Putamen (tissue), 1 donor: ENCODE measurements around the gene PIP5K1C.
"Not testable (repeated sequence)": the region's sequence is repeated elsewhere in the genome, so short reads cannot be mapped to it uniquely, and the experiment has no call there.

Source experiments
- DNase-seq: peaks from one replicate; pipeline ENCODE4 v3.0.0-alpha.2; 2016; ENCODE audit warnings: low spot score

The PIP5K1C gene

DNA sequence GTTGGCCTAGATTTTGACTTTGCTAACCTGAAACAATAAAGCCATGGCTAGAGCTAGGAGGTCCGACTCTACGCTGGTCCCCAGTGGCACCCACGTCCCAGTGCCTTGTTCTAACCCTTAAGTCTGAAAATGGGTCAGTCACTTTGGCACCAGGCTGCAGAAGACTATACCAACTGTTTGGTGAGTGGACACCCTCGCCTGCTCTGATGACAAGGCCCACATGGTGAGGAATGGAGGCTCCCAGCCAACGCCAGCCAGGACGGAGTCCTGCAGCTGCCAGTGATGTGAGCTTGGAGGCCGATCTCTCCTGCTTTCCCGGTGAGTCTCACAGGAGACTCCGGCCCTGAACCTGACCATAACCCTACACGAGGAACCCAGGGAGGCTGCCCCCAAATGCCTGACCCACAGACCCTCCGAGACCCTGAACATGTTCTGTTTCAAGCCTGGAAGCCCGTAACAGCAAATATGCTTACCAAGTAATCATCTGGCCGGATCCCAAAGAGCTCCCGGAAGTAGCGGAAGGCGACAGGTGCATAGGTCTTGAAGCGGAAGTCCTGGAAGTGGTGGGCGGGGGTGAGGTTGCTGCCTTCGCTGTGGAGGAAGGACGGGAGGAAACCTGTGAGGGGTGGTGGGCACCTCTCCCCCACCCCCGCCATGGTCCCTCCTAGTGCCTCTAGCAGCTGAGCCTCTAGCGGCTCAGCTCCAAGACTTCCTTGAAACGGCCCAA, 39.6 kb downstream of the PIP5K1C start:
- no peak for DNase-seq

DNA sequence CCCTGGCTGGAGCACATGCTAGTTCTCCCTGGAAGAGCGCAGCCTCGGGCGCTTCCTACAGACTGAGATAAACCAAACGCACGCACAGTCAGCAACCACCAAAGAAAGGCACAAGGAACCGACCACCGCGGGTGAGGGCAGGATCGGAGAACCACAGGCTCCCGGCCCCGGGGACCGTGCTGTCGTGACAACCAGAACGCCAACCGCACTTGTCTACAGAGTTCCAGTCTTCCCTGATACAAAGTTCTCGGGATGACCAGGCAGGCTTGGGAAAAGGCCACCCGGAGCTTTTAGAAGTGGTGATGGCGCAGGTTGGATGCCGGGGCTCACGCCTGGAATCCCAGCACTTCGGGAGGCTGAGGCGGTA, 40.5 kb downstream of the PIP5K1C start:
- DNase-seq, result no peak

DNA sequence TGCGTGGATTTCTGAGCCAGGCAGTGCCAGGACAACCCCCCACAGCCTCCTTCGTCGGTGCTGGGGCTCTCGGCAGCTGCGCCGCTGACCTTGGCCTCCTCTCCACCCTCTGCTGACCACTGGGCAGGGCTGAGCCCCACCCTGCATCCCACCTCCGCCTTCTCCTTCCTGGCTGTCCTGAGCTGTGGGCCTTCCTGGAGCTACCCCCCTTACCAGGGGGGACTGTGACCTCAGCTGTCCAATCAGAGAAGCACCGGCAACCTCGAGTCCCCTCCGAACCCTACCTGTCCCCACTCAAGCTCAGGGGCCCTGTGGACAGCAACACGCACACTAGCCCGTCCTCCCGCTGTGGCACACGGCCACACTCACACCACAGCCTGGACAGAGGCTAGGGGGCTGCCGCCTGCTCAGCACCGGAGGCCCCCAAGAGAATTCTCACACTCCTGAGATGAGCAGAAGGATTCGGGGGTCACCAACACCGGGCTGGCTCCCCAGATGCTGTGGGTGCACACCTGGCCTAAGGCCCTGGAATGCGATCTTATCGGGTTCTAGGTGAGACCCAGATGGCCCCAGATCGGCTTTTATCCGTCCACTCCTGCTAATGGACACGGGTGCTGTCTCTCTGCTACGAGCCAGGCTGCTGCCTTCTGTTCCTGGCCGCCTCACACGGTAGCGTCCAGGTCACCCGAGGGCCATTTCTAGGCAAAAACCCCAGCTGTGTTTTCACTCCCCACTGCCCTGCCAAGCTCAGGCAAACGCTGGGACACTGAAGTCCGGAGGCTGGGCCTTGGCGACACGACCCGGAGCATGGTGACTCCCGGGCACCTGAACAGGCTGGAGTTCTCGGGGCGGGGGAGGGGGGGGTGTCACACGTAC, 41.2 kb downstream of the PIP5K1C start:
- DNase-seq, result no peak

DNA sequence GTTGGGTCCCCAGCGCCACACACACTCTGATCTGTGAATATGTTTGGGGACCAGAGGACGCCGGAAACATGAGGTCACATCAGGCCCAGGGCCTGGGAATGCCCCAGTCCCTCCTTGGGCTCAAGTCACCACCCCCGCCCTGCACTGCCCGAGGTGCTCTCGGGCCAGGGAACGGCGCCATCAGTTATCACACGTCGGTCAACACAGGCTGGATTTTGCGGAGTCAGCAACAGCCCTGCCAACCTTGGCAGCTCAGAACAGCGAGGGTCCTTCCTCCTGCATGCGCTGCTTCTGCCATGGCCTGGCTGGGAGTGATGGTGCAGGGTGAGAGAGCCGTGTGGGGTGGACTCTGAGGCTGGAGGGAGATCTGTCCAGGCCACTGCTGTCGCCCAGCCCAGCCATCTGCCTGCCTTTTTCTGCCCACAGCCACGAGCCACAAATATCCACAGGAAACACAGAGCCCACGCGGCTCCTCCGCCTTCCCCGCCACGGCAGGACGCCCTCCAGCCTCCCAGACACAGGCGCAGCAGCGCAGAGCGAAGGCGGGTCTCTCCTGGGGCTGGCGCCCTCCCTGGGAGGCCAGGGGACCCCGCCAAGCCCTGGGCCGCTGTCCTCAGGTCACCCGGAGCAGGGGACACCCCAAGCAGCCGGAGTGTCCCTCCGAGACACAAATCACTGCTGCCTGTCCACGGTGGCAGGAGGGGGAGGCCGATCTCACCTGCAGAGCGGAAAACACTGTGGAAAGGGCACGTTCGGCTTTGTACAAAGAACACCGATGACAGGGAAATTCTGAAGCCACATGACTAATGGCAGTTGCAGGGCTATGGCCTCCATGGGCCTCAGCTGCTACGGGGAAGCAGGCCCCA, 42.0 kb downstream of the PIP5K1C start:
- no peak for DNase-seq

DNA sequence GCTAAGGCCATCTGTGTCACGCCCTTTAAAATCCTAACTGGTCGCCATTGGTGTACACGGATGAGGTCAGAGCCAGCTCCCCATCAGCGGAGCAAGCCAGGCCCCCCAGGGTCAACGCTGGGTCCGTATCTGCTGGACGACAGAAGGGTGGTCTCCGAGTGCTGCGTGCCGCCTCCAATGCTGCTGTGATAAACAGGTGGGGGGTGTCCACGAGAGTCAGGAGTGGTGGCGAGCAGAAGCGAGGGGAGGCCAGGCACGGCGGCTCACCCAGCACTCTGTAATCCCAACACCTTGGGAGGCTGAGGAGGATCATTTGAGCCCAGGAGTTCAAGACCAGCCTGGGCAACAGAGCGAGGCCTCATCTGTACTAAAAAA, 42.9 kb downstream of the PIP5K1C start:
- DNase-seq, result no peak

DNA sequence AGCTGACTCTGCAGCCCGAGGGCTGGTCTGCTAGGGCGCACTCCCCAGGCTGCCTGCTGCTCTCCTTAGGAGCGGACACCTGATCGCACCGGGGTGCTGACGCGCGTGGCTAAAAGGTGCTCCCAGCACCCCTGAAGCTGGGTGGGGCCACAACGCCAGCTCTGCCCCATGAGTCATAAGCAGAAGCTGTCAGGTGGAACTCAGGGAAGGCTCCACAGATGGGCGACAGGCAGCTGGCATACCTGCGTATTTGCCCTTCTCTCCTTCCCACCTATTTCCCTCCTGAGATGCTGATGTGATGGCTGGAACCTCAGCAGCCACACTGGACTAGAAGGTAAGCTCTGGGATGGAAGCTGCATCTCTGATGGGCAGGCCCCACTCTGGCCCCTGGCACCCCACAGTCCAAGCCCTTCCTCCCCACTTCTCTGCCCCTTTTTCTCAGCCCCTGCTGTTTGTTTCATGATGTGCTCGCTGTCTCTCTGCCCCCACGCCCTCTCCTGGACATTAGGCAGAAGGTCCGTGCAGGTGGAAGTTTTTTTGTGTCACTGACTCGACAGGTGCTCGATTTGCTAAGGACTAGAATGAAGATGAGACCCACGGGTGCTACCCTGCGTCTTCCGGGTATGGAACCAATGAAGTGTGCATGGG, 43.4 kb downstream of the PIP5K1C start:
- no peak for DNase-seq

DNA sequence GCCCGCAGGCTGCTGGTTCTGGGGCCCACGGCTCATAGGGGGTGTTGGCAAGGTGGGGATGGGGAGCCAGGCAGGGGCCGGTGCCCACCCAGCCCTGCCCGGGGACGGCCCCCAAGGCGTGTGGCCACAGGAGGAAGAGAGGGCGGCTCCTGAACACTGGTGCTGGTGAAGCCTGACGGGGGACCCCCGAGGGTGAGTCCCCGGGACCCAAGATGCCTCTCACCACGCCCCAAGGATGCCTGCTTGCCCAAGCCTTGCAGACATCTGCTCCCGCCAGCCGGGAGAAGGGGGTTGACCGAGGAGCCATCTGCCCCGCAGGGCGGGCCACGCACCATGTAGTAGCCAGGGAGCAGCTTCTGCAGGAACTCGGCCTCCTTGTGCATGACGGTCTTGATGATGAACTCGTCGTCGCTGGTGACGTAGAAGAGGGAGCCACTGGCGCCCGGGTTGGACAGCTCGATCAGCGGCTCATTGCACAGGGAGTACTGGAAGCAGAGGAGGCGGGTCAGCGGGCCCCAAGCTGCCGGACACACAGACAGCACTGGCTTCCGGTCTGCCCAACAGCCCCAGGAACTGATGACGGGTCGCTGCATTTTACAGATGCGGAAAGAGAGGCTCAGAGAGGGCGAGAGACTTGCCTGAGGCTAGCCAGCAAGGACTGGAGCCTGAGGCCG, 44.1 kb downstream of the PIP5K1C start:
- no peak for DNase-seq

DNA sequence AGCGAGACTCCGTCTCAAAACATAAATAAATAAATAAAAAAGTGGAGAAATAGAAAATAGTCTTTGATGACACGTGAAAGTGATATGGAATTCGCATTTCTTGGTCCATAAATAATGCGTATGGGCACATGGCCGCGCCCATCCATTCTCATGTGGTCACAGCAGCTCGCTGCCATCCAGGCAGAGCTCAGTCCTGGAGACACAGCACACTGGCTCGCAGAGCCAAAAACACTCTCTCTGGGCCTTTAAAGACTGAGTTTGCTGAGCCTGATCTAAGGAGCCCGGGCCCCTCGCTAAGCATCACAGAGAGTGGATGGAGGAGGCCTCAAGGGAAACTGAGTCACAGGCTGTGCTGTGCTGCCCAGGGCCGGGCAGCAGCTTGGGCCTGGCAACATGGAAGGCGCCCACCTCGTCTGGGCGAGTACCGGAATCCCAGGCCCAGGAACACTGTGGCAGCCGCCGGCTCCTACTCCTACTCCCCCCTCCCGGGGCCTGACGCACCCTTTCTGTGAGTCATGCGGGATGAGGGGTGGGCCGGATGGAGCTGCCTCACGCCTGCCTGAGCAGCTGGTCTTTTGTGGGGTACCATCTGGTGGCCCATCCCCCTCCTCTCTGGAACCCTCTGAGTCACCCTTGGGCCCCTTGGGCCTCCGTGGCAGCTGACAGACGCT, 44.7 kb downstream of the PIP5K1C start:
- DNase-seq, result no peak

DNA sequence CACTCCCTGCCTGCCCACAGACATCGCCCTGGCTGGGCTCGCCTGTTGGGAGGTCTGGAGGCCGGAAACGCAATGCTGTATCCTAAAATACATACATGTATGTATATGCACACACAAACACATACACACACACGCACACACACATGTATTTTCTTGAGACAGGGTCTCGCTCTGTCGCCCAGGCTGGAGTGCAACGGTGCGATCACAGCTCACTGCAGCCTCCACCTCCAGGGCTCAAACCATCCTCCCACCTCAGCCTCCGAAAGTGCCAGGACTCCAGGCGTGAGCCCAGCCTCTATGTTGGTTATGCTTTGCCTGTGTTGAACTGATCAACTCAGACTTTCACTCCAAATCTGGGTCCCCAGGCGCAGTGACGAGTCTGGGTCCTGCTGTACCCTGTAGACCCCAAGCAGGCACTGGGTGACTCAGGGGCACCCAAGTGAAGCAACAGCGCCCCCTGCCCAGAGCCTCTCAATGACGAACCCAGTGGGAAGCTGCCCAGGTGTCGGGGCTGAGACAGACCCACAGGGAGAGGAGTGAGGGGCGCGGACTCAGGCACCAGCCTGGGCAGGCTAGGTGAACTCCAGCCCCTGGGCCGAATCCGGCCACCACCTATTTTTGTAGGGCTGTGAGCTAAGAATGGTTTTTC, 46.3 kb downstream of the PIP5K1C start:
- no peak for DNase-seq

DNA sequence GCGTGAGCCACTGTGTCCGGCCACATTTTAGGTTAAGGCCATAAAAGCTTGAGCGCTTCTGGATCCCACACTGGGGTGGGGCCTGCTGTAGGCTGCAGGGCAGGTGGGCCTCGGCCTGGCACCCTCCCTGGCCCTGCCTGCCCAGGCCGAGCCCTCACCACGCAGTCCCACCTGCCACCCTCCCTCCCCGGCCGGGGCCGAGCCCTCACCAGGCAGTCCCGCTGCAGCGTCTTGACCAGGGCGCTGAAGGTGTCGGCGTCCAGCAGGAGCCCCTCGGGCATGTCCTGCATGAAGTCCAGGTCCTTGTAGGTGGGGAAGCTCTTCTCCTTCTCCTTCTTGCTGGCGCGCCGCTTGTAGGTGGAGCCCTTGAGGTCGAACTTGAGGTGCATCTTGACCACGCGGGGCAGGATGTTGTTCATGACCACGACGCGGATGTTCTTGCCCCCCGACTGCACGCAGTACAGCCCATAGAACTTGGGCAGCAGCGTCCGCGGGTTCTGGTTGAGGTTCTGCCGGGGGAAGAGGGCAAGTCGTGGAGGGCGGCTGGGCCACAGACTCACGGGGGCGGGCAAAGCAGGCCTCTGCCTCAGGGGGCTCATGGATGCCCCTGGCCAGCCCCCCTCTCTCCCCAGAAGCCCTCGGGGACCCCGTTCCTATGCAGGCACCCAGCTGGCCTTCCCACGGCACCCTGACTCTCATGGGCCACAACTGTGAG, 47.0 kb downstream of the PIP5K1C start:
- no peak for DNase-seq

DNA sequence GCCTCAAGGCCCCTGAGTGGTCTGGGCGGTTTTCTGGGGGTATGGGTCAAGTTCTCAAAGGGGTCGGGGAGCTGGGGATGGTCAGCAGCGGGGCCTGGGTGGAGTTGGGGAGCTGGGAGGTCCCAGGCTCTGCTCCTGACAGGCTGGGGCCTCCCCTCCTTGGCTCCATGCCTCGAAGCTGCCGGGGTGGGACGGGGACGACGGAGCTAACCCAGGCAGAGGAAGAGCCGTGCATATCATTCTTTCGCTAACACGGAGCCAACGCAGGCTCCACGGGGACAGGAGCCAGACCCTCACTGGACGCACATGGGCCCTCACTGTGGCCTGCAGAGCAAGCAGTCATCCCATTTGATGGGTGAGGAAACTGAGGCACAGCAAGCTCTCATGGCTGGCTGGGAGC, 47.8 kb downstream of the PIP5K1C start:
- no peak for DNase-seq

DNA sequence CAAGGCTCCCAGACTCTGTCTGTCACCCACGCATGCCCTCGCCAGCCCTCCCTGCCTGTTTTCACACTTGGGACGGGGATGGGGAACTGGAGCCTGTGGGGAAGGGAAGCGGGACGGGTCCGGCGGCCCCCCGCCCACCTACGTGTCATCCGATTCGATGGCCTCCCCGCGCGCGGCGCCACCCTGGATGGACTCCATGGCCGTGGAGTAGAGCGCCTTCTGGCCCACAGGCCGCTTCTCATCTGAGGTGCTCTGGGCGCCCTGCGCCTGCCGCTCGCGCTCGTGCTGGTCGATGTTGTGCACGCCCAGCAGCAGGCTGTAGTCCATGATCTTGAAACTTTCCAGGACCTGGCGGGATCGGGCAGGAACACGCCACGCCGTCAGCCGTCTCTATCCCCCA, 48.6 kb downstream of the PIP5K1C start:
- no peak for DNase-seq

DNA sequence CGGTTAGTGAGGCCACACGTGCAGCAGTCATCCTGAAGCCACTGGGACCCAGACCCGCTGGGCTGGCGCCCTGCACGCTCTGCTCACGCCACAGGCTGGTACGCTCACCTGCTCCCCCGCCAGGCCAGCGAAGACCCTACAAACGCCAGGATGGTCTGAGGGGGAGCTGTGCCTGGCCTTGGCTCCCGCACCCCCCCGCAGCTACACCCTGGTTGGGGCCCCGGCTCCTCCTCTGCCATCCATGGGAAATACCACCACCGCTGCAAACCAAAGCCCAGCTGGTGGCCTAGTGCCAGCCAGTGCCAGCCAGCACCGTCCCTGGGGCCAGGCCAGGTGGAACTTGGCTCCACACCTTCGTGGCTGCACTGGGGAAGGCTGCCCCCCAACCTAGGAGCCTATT, 50.4 kb downstream of the PIP5K1C start:
- no peak for DNase-seq

DNA sequence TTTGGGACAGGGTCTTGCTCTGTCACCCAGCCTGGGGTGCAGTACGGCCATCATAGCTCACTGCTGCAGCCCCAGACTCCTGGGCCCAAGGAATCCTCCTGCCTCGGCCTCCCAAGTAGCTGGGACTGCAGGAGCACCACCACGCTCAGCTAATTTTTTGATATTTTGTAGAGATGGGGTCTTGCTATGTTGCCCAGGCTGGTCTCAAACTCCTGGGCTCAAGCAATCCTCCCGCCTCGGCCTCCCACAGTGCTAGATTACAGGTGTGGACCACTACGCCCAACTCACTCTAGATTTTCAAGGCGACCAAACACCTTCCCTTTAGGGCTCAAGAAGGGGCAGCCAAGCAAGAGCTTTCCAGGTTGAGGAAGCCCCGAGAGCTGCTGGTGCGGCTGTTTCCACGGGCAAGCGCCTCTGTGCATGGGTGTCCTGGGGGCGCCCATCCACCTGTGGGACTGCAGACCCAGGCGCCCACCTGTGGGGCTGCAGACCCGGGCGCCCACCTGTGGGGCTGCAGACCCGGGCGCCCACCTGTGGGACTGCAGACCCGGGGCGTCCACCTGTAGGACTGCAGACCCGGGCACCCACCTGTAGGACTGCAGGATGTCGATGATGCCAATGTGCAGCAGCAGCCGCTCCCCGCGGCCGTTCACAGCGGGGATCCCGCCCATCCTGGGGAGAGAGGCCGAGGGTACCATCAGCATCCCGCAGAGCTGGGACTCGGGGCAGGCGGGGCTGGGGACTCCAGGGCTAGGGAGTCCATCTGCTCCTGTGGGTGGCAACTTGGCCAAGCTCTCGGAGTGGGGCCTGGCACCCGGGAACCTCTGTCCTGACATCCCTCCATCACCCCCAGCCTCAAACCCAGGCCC, 52.0 kb downstream of the PIP5K1C start:
- DNase-seq, result no peak

DNA sequence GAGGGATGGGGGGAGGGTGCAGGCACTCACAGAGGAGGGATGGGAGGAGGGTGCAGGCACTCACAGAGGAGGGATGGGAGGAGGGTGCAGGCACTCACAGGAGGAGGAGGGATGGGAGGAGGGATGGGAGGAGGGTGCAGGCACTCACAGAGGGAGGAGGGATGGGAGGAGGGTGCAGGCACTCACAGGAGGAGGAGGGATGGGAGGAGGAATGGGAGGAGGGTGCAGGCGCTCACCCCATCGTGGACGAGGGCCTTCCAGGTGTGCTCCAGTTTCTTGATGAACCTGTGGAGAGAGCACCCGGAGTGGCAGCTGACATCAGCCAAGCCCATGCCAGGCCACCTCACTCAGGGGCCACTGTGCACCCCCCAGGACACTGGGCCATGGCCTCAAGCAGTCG, 53.2 kb downstream of the PIP5K1C start:
- not testable (repeated sequence) for DNase-seq

DNA sequence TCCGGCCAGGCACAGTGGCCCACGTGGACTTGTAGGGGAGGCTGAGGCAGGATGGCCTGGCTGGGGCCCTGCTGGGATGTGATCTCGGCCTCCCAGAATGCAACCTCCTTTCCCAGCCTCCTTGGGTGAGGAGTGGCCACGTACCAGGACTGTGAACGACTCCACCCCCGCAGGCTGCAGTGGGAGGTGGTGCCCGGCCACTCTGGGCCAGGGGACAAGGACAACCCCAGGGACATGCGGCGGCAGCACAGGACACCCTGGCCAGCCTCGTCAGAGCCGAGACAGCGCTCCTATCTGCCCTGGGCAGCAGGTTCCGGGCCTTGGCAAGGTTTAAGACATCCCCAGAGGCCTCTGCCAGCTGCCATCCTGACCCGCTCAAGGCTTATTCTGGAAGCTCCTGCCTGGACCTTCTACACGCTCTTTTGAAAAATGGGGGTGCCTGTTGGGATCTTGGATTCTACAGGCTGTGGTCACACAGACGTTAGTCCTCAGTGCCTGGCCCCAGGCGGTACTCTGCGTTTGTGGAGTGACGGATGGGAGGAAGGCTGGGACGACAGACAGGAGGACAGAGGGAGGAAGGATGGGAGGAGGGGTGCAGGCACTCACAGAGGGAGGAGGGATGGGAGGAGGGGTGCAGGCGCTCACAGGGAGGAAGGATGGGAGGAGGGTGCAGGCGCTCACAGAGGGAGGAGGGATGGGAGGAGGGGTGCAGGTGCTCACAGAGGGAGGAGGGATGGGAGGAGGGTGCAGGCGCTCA, 53.8 kb downstream of the PIP5K1C start:
- no peak for DNase-seq

DNA sequence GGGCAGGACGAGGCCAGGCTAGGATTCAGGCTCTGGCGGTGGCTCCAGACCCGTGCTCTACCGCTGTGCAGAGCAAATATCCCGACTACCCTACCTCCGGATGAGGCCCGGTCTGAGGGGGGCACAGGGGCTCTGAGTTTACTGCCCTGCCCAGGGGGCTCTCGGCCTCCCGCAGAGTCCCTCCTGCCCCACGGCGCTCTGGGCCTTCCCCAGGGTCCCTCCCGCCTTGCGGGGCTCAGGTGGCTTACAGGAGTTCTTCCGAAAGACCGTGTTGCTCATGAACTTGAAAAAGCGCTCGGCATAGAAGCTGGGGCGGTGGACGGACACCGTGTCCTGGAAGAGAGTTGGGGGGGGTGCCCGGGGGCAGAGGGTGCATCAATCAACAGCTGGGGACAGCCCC, 54.5 kb downstream of the PIP5K1C start:
- no peak for DNase-seq

DNA sequence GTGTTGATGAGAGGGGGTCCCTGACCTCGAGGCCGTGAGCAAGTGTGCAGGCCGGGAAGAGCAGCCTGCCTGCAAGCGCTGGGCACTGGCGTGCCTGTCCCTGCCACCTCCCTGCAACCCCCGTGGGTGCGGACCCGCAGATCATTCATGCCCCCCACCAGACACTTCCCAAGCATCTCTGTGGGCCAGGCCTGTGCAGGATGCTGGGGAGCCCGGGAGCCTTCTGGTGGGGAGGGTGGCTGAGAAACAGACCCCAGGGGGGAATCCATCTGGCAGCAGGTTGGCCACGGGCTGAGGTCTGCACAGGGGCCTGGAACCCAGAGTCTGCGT, 55.2 kb downstream of the PIP5K1C start:
- no peak for DNase-seq
